ENCODE results near the gene AFM. TPM values are rescaled to one million over a fixed set of nuclear protein-coding genes. Genes with fewer than 3 reads are reported as not detected.

AFM gene
- total RNA-seq, 2 experiments from 2014 or later, result not detected

GRCh38 chr4:73442275-73442674 lies 39.3 kb upstream of the AFM start:
- ATAC-seq (ENCODE audit: low read depth), result no peak
- Mint-ChIP-seq H3K4me1 (no peaks in the 10 kb centered on the region), H3K27me3 (peaks cover 2% of the 10 kb centered on the region), H3K4me3 (no peak overlapping the region), H3K9me3 (no peaks in the 10 kb centered on the region), H3K36me3 (no peaks in the 10 kb centered on the region), H3K27ac (no peak overlapping the region)
- DNase-seq, result no peak
- POLR2A ChIA-PET, result no interaction called here

GRCh38 chr4:73443224-73443623 lies 38.3 kb upstream of the AFM start:
- POLR2A ChIA-PET, result no interaction called here
- Mint-ChIP-seq H3K36me3 (no peaks in the 10 kb centered on the region), H3K9me3 (no peaks in the 10 kb centered on the region), H3K4me3 (no peak overlapping the region), H3K27me3 (no peaks in the 10 kb centered on the region), H3K4me1 (no peaks in the 10 kb centered on the region), H3K27ac (no peak overlapping the region)
- ATAC-seq (ENCODE audit: low read depth), result no peak
- DNase-seq, result no peak

- Mint-ChIP-seq H3K4me1 (no peaks in the 10 kb centered on the region), H3K9me3 (no peaks in the 10 kb centered on the region), H3K4me3 (no peak overlapping the region), H3K36me3 (no peaks in the 10 kb centered on the region), H3K27ac (no peak overlapping the region), H3K27me3 (peaks cover 3% of the 10 kb centered on the region)
- POLR2A ChIA-PET, result no interaction called here
- DNase-seq (no peak), ATAC-seq (ENCODE audit: low read depth) (no peak)
Observed at GRCh38 chr4:73445383-73446335, 35.9 kb upstream of the AFM start.

- H3K36me3 Mint-ChIP-seq, result no peaks in the 10 kb centered on the region
- peaks cover 5% of the 10 kb centered on the region for H3K27me3 Mint-ChIP-seq
- DNase-seq (no peak), ATAC-seq (ENCODE audit: low read depth) (peak; percentile 68)
- H3K27ac Mint-ChIP-seq, result no peak overlapping the region
- H3K4me3 Mint-ChIP-seq, result no peak overlapping the region
- no peaks in the 10 kb centered on the region for H3K9me3 Mint-ChIP-seq
- POLR2A ChIA-PET, result no interaction called here
- no peaks in the 10 kb centered on the region for H3K4me1 Mint-ChIP-seq
Observed at GRCh38 chr4:73446336-73446938, 35.1 kb upstream of the AFM start.

- Mint-ChIP-seq H3K4me3 (no peak overlapping the region), H3K4me1 (no peaks in the 10 kb centered on the region), H3K9me3 (no peaks in the 10 kb centered on the region), H3K27me3 (peaks cover 5% of the 10 kb centered on the region), H3K36me3 (no peaks in the 10 kb centered on the region), H3K27ac (no peak overlapping the region)
- ATAC-seq (ENCODE audit: low read depth), result no peak
- POLR2A ChIA-PET, result no interaction called here
- no peak for DNase-seq
Observed at GRCh38 chr4:73447671-73448070, 33.9 kb upstream of the AFM start.

GRCh38 chr4:73448448-73449203 lies 32.9 kb upstream of the AFM start:
- peaks cover 5% of the 10 kb centered on the region for H3K27me3 Mint-ChIP-seq
- ATAC-seq (ENCODE audit: low read depth), result no peak
- POLR2A ChIA-PET, result no interaction called here
- no peak for DNase-seq
- no peak overlapping the region for H3K27ac Mint-ChIP-seq
- H3K4me3 Mint-ChIP-seq, result no peak overlapping the region
- no peaks in the 10 kb centered on the region for H3K4me1 Mint-ChIP-seq
- no peaks in the 10 kb centered on the region for H3K36me3 Mint-ChIP-seq
- no peaks in the 10 kb centered on the region for H3K9me3 Mint-ChIP-seq

- ATAC-seq (ENCODE audit: low read depth) (no peak), DNase-seq (no peak)
- no peak overlapping the region for H3K27ac Mint-ChIP-seq
- peaks cover 5% of the 10 kb centered on the region for H3K27me3 Mint-ChIP-seq
- H3K4me1 Mint-ChIP-seq, result no peaks in the 10 kb centered on the region
- H3K36me3 Mint-ChIP-seq, result no peaks in the 10 kb centered on the region
- POLR2A ChIA-PET, result no interaction called here
- no peaks in the 10 kb centered on the region for H3K9me3 Mint-ChIP-seq
- H3K4me3 Mint-ChIP-seq, result no peak overlapping the region
Observed at GRCh38 chr4:73450398-73451004, 31.0 kb upstream of the AFM start.

GRCh38 chr4:73451404-73451803 lies 30.1 kb upstream of the AFM start:
- H3K4me3 Mint-ChIP-seq, result no peak overlapping the region
- POLR2A ChIA-PET, result no interaction called here
- ATAC-seq (ENCODE audit: low read depth) (no peak), DNase-seq (no peak)
- no peak overlapping the region for H3K27ac Mint-ChIP-seq
- peaks cover 5% of the 10 kb centered on the region for H3K27me3 Mint-ChIP-seq
- H3K4me1 Mint-ChIP-seq, result no peaks in the 10 kb centered on the region
- no peaks in the 10 kb centered on the region for H3K36me3 Mint-ChIP-seq
- H3K9me3 Mint-ChIP-seq, result no peaks in the 10 kb centered on the region

- Mint-ChIP-seq H3K9me3 (no peaks in the 10 kb centered on the region), H3K36me3 (no peaks in the 10 kb centered on the region)
Observed at GRCh38 chr4:73451981-73452747, 29.4 kb upstream of the AFM start.

GRCh38 chr4:73452953-73453700 lies 28.4 kb upstream of the AFM start:
- POLR2A ChIA-PET, result no interaction called here
- H3K36me3 Mint-ChIP-seq, result no peaks in the 10 kb centered on the region
- no peak overlapping the region for H3K4me3 Mint-ChIP-seq
- H3K27ac Mint-ChIP-seq, result no peak overlapping the region
- ATAC-seq (ENCODE audit: low read depth) (no peak), DNase-seq (no peak)
- no peaks in the 10 kb centered on the region for H3K9me3 Mint-ChIP-seq
- peaks cover 5% of the 10 kb centered on the region for H3K27me3 Mint-ChIP-seq
- H3K4me1 Mint-ChIP-seq, result no peaks in the 10 kb centered on the region

More at GRCh38 chr4:73451981-73452747, 29.4 kb upstream of the AFM start:
- ATAC-seq (ENCODE audit: low read depth), result no peak
- Mint-ChIP-seq H3K27me3 (peaks cover 5% of the 10 kb centered on the region), H3K4me3 (no peak overlapping the region), H3K4me1 (no peaks in the 10 kb centered on the region), H3K27ac (no peak overlapping the region)
- no peak for DNase-seq
- POLR2A ChIA-PET, result no interaction called here

- Mint-ChIP-seq H3K36me3 (no peaks in the 10 kb centered on the region), H3K27ac (no peak overlapping the region), H3K4me3 (no peak overlapping the region), H3K9me3 (no peaks in the 10 kb centered on the region), H3K4me1 (no peaks in the 10 kb centered on the region), H3K27me3 (peaks cover 5% of the 10 kb centered on the region)
- ATAC-seq (ENCODE audit: low read depth), result no peak
- DNase-seq, result no peak
- POLR2A ChIA-PET, result no interaction called here
Observed at GRCh38 chr4:73453701-73454005, 27.9 kb upstream of the AFM start.

- DNase-seq (no peak), ATAC-seq (ENCODE audit: low read depth) (no peak)
- Mint-ChIP-seq H3K27ac (no peak overlapping the region), H3K36me3 (no peaks in the 10 kb centered on the region), H3K9me3 (no peaks in the 10 kb centered on the region), H3K4me3 (no peak overlapping the region), H3K4me1 (no peaks in the 10 kb centered on the region), H3K27me3 (peaks cover 5% of the 10 kb centered on the region)
- POLR2A ChIA-PET, result no interaction called here
Observed at GRCh38 chr4:73454920-73455319, 26.6 kb upstream of the AFM start.
